NCI-H1694 (cell line): Measurements from ENCODE around the gene FOXO6.

ENCODE experiments used
- DNase-seq: peaks from one replicate; lab custom pipeline; 2025; lab: John Stamatoyannopoulos, UW

The FOXO6 gene

GRCh38 chr1:41360786-41361494, at the start of gene FOXO6:
TSS of gene FOXO6 (plus strand) at chr1:41361434.
- peak; percentile 94 for DNase-seq

DNA sequence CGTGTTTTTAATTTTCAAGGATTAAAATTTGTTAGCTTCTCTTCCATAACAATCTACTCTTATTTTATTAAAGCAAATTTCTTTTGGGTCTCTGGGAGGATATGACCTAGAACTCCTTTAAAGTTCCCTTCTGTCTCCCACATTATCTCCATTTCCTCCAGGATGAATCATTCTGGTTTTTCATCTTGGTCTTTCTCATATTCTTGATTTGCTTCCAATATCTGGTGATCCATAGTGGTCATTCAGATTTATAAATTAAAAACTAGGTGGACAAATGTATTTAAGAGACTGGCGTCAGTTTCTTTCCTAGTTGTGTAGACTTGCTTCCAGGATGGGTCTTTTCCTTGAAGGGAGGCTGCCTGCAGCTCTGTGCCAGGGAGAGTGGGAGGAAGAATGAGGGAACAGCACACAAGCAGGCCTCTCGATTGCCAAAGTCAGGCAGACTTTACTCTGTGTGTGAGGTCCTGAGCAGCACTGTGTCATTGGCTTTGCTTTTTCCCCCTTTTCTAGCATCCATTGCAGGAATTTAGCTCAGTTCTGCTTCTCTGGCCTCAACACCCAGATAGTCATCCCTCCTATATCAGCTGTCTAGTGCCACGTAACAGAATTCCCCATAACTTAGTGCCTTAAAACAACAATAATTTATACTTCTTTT, 48.1 kb upstream of the FOXO6 start:
- DNase-seq: no peak

DNA sequence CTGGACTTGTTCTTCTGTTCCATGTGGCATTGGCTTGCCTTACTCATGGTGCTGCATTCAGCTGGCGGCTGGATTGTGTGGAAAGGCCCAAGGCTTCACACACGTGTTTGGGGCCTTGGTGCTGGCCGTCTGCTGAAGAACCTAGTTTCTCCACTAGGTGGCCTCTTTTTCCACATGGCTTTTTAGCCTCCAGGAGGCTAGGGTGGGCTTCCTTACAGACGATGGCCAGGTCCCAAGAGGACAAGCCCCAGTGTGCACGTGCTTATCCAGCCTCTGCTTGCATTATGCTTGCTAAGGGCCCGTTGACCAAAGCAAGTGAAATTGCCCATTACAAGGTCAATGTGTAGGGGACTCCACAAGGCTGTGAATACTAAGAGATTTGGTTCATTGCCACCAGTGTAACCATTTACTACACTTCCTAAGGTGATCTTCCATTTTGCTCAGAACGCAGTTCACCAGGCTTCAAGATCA, 47.5 kb upstream of the FOXO6 start:
- DNase-seq: no peak

DNA sequence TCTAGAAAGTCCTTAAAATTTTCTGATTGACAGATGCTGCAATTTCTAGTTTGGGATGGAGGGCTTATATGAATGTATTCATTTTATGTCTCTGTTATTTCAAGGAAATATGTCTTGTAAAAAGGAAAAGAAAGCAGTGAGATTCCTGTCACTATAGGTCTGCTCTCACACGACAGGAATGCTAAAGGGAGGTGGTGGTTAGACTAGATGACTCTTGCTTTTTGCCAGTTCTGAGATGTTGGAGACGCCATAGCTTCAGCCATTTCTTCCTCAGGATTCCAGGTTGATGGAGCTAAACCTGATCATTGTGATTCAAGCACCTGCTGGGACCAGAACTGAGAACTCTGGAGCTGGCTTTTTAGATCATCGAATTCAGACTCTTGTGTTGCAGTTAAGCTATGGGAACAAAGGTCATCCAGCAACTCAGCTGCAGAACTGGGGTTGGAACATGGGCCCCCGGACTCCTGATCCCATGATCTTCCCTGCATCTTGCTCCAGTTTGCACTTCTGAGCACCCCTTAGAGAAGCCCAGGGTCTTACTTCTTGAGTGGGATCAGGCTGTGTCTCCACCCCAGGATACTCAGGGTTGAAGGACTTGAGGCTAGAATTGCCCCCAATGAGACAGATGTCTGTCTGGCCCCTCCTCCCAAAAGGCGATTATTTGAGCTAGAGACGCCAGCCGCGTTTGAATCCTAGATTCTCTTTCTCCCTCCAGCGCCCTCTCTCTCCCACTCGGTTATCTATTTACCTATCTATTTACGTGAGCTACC, 46.7 kb upstream of the FOXO6 start:
- no peak for DNase-seq

DNA sequence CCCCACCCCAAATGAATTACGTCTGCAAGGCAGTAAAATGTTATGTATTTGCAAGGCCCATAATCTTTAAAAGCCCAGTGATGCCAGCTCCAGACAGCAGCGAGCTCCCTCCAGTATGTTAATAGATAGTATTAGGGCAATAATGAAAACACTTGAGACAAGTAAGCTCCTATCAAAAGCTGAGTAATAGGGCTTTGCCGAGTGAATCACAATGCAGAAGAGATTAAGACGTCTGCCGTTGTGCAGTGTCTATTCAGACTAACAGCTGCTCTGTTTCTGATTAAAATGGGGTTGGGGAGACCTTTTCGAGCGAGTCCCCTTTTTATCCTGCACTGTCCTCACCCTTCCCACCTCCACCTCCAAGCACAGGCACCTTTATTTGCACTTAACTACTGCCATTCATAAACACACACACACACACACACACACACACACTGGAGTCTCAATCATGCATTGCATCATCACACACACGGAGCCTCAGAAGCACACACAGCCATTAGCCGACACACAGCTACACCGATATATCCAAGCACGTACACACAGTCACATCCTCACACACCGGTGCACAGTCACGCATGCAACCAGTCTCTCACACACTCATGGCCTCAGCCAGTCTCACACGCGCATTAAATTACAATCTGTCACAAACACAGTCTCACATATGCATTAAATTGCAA, 46.0 kb upstream of the FOXO6 start:
- no peak for DNase-seq

DNA sequence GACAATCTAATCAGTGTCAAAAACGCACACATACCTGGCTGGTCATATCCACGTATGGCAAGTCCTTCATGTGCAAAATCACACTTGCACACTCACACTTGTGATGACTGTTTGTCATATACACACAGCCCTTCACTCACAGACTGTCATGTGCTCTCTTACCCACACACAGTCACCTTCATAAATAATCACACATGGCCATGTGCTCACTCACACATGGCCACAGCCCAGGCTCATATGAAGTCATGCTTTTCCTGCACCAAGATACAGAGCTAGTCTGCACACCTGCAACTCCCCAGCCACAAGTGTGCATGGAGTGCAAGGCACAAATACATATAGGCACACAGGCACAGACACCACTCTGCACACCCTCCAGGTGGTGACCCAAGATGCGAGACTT, 45.4 kb upstream of the FOXO6 start:
- DNase-seq: no peak

DNA sequence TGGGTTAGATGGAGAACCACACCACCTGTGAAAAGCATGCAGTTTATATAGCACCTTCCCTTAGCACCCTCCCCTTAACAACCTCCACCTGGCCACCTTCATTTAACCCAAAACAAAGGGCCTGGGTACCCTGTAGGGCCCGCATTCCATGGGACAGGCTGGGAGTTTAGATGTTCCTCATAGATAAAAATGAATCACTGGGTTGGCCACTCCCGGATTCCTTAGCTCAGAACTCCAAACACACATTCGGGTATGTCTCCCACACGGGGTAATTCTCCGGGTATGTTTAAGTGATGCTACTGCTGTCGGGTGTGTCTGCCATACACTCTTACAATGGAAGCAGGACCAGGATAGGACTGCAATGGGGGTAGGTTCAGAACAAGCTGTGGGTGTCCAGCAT, 43.9 kb upstream of the FOXO6 start:
- no peak for DNase-seq

GRCh38 chr1:41318135-41318534, 43.1 kb upstream of the FOXO6 start:
- DNase-seq: no peak

DNA sequence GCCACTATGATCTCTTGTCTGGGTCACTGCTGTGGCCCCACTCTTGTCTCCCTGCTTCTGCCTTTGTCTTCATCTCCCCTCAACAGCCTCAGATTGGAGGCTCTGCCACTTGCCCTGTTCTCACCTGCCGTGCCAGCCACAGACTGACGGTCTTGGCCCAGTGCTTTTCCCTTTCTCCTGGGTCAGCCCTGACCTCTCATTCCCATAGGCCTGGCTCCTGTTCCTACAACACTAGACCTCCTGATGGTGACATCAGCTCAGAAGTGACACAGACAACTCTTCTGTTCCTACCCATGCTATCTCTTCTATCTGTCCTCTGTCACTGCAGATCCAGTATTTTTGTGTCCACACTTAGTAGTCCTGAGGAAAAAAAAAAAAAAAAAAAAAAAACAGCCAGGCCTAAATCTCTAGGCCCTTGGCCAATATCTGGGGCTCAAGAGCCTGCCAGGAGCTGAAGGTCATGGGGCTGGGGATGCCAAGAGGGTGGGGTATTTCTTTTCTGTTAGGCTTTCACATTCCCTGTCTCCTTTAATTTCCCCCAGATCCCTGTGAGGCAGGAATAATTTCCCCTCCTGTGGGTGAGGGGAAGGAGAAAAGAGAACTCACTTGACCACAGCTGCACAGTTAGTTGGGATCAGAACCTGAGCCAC, 42.0 kb upstream of the FOXO6 start:
- no peak for DNase-seq

- peak; percentile 31 for DNase-seq
Observed at GRCh38 chr1:41319807-41320711, 41.2 kb upstream of the FOXO6 start.

DNA sequence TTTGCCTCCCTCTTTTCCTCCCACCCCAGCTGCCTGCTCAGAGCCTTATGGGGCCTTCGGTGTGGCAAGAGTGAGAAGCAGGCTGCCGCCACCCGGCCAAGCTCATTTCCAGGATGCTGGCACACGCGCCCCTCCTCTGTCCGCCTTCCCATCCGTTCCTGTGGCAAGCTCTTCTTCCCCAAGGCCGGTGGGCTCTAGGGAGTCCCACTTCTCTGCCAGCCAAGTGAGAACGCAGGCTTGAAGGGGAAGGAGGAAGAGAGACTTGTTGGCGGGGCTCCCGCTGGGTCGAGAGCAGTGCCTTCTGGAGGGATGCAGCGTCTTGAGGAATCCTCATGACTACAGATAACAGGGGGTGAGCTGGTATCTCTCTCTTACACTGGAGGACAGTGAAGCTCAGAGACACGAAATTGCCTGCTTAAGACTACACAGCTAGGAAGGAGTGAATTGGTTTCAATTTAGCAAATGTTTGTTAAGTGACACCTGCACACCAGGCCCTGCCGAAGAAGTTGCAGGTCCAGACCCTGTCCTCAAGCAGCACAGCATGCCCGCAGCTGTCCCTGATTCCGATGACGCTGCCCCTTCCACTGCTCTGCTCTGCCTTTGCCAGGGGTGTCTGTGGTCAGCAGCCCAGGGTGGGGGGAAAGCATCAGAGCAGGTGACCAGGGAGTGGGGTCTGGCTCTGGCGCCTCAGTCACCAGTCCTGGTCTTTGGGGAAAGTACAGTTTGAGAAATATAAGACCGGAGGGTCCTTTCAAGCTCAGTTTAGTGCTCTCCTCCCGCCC, 40.1 kb upstream of the FOXO6 start:
- no peak for DNase-seq

GRCh38 chr1:41322101-41322661, 39.1 kb upstream of the FOXO6 start:
- no peak for DNase-seq

- DNase-seq: peak; percentile 12
Observed at GRCh38 chr1:41322835-41323234, 38.4 kb upstream of the FOXO6 start.

DNA sequence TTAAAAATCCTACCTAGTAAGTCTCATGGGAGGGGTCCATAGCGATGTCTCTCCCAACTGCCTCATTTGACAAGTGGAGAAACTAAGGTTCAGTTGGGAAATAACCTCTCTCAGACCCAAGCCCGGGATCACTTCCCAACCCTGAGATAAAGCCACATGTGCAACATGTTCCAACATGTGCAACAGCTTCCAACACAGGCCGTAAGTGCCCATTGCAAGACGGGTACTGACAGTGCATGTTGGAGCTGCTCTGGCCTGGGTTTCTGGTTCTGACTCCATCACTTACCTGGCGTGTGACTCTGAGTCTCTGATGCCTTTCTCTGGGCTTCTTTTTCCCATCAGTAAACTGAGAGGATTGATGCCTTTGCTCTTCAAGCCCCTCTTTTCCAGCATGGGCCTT, 38.0 kb upstream of the FOXO6 start:
- DNase-seq: no peak

- no peak for DNase-seq
Observed at GRCh38 chr1:41325801-41326200, 35.4 kb upstream of the FOXO6 start.

DNA sequence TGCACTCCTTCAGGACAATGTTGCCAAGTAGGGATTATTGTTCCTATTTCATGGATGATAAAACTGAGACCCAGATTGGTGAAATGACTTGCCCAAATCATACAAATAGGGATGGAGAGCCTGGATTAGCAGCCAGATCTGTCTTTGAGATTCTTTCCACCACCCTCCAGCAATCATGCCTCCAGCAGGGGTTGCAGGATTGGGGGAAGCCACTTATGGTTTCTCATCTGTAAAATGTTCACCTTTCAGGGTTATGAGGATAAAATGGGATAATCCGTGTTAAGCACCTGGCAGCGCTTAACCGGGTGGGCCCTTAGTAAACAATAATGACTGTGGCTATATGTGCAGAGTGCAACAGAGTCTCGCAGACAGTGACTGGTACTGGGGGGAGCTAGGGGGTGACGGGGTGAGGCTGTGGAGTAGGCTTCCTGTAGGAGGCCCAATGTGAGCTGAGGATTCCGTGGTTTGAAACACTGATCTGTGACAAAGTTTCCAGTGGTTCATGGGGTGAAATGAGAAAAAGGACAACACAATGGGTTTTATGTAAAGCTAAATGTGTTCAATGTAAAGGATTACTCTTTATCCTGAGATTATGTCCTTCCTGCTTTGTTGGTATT, 33.7 kb upstream of the FOXO6 start:
- no peak for DNase-seq

- DNase-seq: no peak
Observed at GRCh38 chr1:41328001-41328615, 33.1 kb upstream of the FOXO6 start.

GRCh38 chr1:41328780-41329640, 32.2 kb upstream of the FOXO6 start:
- DNase-seq: no peak
